ENCODE data around the gene EXOC3L2.

DNA sequence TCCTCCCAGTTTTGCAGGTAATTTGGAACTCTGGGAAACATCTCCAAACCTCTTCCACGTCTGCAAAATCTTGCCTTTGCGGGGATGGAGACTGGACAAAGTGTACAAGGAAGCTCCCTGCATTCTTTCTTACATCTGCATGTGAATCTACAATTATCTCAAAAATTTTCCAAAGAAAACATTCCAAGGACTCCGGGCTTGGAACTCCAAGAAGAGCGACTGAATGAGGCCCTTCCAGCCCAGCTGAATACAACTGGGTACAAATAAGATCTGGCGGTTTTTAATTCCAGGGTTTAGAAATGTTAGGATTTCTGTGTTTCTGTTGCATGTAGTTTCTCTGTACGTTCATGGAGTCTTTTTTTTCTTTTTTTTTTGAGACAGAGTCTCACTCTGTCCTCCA, 28.5 kb downstream of the EXOC3L2 start:
- TF ChIP-seq, protein P1, sequence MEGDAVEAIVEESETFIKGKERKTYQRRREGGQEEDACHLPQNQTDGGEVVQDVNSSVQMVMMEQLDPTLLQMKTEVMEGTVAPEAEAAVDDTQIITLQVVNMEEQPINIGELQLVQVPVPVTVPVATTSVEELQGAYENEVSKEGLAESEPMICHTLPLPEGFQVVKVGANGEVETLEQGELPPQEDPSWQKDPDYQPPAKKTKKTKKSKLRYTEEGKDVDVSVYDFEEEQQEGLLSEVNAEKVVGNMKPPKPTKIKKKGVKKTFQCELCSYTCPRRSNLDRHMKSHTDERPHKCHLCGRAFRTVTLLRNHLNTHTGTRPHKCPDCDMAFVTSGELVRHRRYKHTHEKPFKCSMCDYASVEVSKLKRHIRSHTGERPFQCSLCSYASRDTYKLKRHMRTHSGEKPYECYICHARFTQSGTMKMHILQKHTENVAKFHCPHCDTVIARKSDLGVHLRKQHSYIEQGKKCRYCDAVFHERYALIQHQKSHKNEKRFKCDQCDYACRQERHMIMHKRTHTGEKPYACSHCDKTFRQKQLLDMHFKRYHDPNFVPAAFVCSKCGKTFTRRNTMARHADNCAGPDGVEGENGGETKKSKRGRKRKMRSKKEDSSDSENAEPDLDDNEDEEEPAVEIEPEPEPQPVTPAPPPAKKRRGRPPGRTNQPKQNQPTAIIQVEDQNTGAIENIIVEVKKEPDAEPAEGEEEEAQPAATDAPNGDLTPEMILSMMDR (IDR thresholded peaks at IDR 0.05): no peak
- TF ChIP-seq EP300 (IDR thresholded peaks at IDR 0.05; ENCODE audit: low read depth) (no peak), POLR2A (IDR thresholded peaks at IDR 0.05) (no peak), POLR2AphosphoS5 (IDR thresholded peaks at IDR 0.05) (no peak)

All from transverse colon (tissue), 4 donors.